A673 (cell line): ENCODE measurements around the gene VSTM2L.

Experiments
- CTCF ChIP-seq: fragments of 300-800, 200-600 bp; sonication (generic); conservative IDR thresholded peaks from 2 replicates; pipeline ENCODE4 v1.5.1; 2017; ENCODE audit warnings: low read depth, mild to moderate bottlenecking, antibody characterized with exemption, low read length, moderate library complexity, mixed read lengths
- EZH2 ChIP-seq: fragments of 200-600 bp; sonication (generic); IDR thresholded peaks from 2 replicates; pipeline ENCODE4 v1.6.1; 2017; ENCODE audit warnings: borderline replicate concordance, low read depth, mild to moderate bottlenecking, mixed read lengths, antibody characterized with exemption, low read length; ENCODE audit not compliant: poor library complexity, severe bottlenecking

- TF ChIP-seq CTCF (no peak), EZH2 (no peak)
Measured at GRCh38 chr20:37873884-37874283, 29.0 kb upstream of the VSTM2L start.
